ENCODE measurements around the gene CASP7. TPM values are rescaled to one million over a fixed set of nuclear protein-coding genes. Genes with fewer than 3 reads are reported as not detected.

CASP7 gene
- total RNA-seq, 1 experiment from 2014 or later, result 4.7 TPM

- H2BK12ac ChIP-seq (ENCODE audit: insufficient read length, low read depth, low read length), result no peak overlapping the region
- Mint-ChIP-seq H3K9me3 (no peaks in the 10 kb centered on the region), H3K36me3 (ENCODE audit: insufficient read depth in 1 of 3, low read depth in 3 of 3) (peaks cover 0 to 2% (median 0%) of the 10 kb centered on the region in 3 experiments; a peak in 2 of 7 replicates), H3K4me3 (no peak overlapping the region), H3K27me3 (ENCODE audit: low read depth) (peaks cover 8% of the 10 kb centered on the region), H3K27ac (no peak overlapping the region), H3K4me1 (peaks cover 32 to 42% of the 10 kb centered on the region in 2 experiments)
- no CpG with 5 or more reads among the region's 2 CpGs for WGBS (ENCODE audit: extremely low coverage, insufficient read length, low lambda C conversion rate)
- no peak overlapping the region for H3K27ac ChIP-seq (ENCODE audit: insufficient read length, low read depth, low read length)
- TF ChIP-seq, protein P1, sequence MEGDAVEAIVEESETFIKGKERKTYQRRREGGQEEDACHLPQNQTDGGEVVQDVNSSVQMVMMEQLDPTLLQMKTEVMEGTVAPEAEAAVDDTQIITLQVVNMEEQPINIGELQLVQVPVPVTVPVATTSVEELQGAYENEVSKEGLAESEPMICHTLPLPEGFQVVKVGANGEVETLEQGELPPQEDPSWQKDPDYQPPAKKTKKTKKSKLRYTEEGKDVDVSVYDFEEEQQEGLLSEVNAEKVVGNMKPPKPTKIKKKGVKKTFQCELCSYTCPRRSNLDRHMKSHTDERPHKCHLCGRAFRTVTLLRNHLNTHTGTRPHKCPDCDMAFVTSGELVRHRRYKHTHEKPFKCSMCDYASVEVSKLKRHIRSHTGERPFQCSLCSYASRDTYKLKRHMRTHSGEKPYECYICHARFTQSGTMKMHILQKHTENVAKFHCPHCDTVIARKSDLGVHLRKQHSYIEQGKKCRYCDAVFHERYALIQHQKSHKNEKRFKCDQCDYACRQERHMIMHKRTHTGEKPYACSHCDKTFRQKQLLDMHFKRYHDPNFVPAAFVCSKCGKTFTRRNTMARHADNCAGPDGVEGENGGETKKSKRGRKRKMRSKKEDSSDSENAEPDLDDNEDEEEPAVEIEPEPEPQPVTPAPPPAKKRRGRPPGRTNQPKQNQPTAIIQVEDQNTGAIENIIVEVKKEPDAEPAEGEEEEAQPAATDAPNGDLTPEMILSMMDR (conservative IDR thresholded peaks at IDR 0.05), result no peak
- H2BK5ac ChIP-seq (ENCODE audit: insufficient read length, low read length), result no peak overlapping the region
- H4K91ac ChIP-seq (ENCODE audit: insufficient read length, low read depth, low read length), result no peak overlapping the region
- H2AK5ac ChIP-seq (ENCODE audit: insufficient read length, low read length), result no peak overlapping the region
- H3K9me3 ChIP-seq (ENCODE audit: control insufficient read depth, low read depth, low read length), result no peaks in the 10 kb centered on the region
- no peak overlapping the region for H3K4me2 ChIP-seq (ENCODE audit: insufficient read depth, insufficient read length, low read length)
- no peak overlapping the region for H4K8ac ChIP-seq (replicated peaks; ENCODE audit: insufficient read length, low read depth, low read length)
- H3K18ac ChIP-seq (ENCODE audit: insufficient read length, low read depth, low read length), result no peak overlapping the region
- H3K4me1 ChIP-seq (ENCODE audit: insufficient read depth, low read length), result peaks cover 11% of the 10 kb centered on the region; the same call in 1 of the 2 replicates
- no peaks in the 10 kb centered on the region for H3K27me3 ChIP-seq (ENCODE audit: insufficient read depth, low read length)
- no peak overlapping the region for H2BK120ac ChIP-seq (ENCODE audit: low read depth, low read length, poor library complexity, severe bottlenecking)
- no peak overlapping the region for H3T11ph ChIP-seq (ENCODE audit: low read length)
- no peaks in the 10 kb centered on the region for H4K20me1 ChIP-seq (ENCODE audit: control insufficient read depth, insufficient read depth, insufficient read length)
- H4K5ac ChIP-seq (ENCODE audit: insufficient read length, low read depth, low read length), result no peak overlapping the region
- no peak overlapping the region for H2AFZ ChIP-seq (ENCODE audit: low read length)
- no peak overlapping the region for H3K4ac ChIP-seq (ENCODE audit: low read depth, low read length)
- no peak overlapping the region for H3K23ac ChIP-seq (ENCODE audit: insufficient read length, low read depth, low read length)
- H3K56ac ChIP-seq (ENCODE audit: insufficient read length, low read depth, low read length), result no peak overlapping the region
- no peak overlapping the region for H2BK20ac ChIP-seq (ENCODE audit: low read depth, low read length, poor library complexity, severe bottlenecking)
- H3K14ac ChIP-seq (ENCODE audit: insufficient read depth, low read length), result no peak overlapping the region
- no peak overlapping the region for H2BK15ac ChIP-seq (ENCODE audit: low read depth, low read length)
- H3K23me2 ChIP-seq (ENCODE audit: insufficient read length, low read depth, low read length, poor library complexity, severe bottlenecking), result no peaks in the 10 kb centered on the region
- DNase-seq, result no peak
- H3K79me1 ChIP-seq (ENCODE audit: insufficient read depth, low read depth, low read length, poor library complexity, severe bottlenecking), result no peaks in the 10 kb centered on the region
- no peaks in the 10 kb centered on the region for H3K79me2 ChIP-seq (ENCODE audit: insufficient read depth, low read length)
- no peak overlapping the region for H3K9ac ChIP-seq (ENCODE audit: extremely low read depth, insufficient read length, low read length)
Observed at GRCh38 chr10:113713640-113713982, 33.9 kb downstream of the CASP7 start.

Data from H9 (cell line).